SK-N-SH treated with all-trans-retinoic acid at 6 μM for 48 hours (cell line): Measurements from ENCODE around the gene PGC.

Source experiments
- ATAC-seq: fragments of 200-7000 bp; cut with Tn5 transposase; 3 replicates; pipeline ENCODE4 v1.9.1; 2020; ENCODE audit warnings: mild to moderate bottlenecking, moderate library complexity
- BACH2 ChIP-seq: fragments of 250-450 bp; sonication (Bioruptor Pico); IDR thresholded peaks from 2 replicates; pipeline ENCODE4 v1.9.0; 2021; ENCODE audit warnings: mild to moderate bottlenecking, borderline replicate concordance
- CSDC2 ChIP-seq: fragments of 250-450 bp; sonication (Bioruptor Pico); IDR thresholded peaks from 2 replicates; pipeline ENCODE4 v1.5.0; 2020; ENCODE audit warnings: mild to moderate bottlenecking, moderate library complexity
- CSRNP3 ChIP-seq: fragments of 250-450 bp; sonication (Bioruptor Pico); IDR thresholded peaks from 2 replicates; pipeline ENCODE4 v1.5.1; 2021; ENCODE audit warnings: mild to moderate bottlenecking, moderate library complexity
- ESRRG ChIP-seq: fragments of 250-450 bp; sonication (Bioruptor Pico); IDR thresholded peaks from 2 replicates; pipeline ENCODE4 v1.6.1; 2021; ENCODE audit warnings: mild to moderate bottlenecking
- GLIS3 ChIP-seq: fragments of 250-450 bp; sonication (Bioruptor Pico); IDR thresholded peaks from 2 replicates; pipeline ENCODE4 v1.5.0; 2020; ENCODE audit warnings: mild to moderate bottlenecking, moderate library complexity
- ISL1 ChIP-seq: fragments of 250-450 bp; sonication (Bioruptor Pico); IDR thresholded peaks from 2 replicates; pipeline ENCODE4 v2.1.2; 2022; ENCODE audit warnings: mild to moderate bottlenecking, moderate library complexity
- POU6F1 ChIP-seq: fragments of 250-450 bp; sonication (Bioruptor Pico); IDR thresholded peaks from 2 replicates; pipeline ENCODE4 v1.8.0; 2021; ENCODE audit warnings: low read depth, mild to moderate bottlenecking, moderate library complexity, borderline replicate concordance
- PPARA ChIP-seq: fragments of 250-450 bp; sonication (Bioruptor Pico); IDR thresholded peaks from 2 replicates; pipeline ENCODE4 v1.5.0; 2020; ENCODE audit warnings: mild to moderate bottlenecking, borderline replicate concordance
- RARB ChIP-seq: fragments of 250-450 bp; sonication (Bioruptor Pico); IDR thresholded peaks from 2 replicates; pipeline ENCODE4 v1.8.0; 2021; ENCODE audit warnings: mild to moderate bottlenecking, moderate library complexity
- SNAI2 ChIP-seq: fragments of 250-450 bp; sonication (Bioruptor Pico); IDR thresholded peaks from 2 replicates; pipeline ENCODE4 v1.5.0; 2020; ENCODE audit warnings: mild to moderate bottlenecking, moderate library complexity
- TCF4 ChIP-seq: fragments of 250-450 bp; sonication (Bioruptor Pico); IDR thresholded peaks from 2 replicates; pipeline ENCODE4 v1.8.0; 2021; ENCODE audit warnings: mild to moderate bottlenecking, moderate library complexity, borderline replicate concordance
- TOX ChIP-seq: fragments of 250-450 bp; sonication (Bioruptor Pico); IDR thresholded peaks from 2 replicates; pipeline ENCODE4 v1.8.0; 2021; ENCODE audit warnings: mild to moderate bottlenecking, moderate library complexity, borderline replicate concordance
- ZC3H10 ChIP-seq: fragments of 250-450 bp; sonication (Bioruptor Pico); IDR thresholded peaks from 2 replicates; pipeline ENCODE4 v1.5.1; 2021; ENCODE audit warnings: mild to moderate bottlenecking, moderate library complexity
- ZFP3 ChIP-seq: fragments of 250-450 bp; sonication (Bioruptor Pico); IDR thresholded peaks from 2 replicates; pipeline ENCODE4 v1.5.0; 2020; ENCODE audit warnings: mild to moderate bottlenecking, moderate library complexity
- ZFP30 ChIP-seq: fragments of 450-650 bp; formaldehyde crosslinking; IDR thresholded peaks from 2 replicates; pipeline ENCODE4 v1.5.0; 2022; ENCODE audit warnings: mild to moderate bottlenecking, moderate library complexity
- ZNF70 ChIP-seq: fragments of 450-650 bp; formaldehyde crosslinking; IDR thresholded peaks from 2 replicates; pipeline ENCODE4 v1.5.0; 2020; ENCODE audit warnings: mild to moderate bottlenecking, moderate library complexity
- TF ChIP-seq, protein P1 (sequence below): fragments of 250-450 bp; sonication (Bioruptor Pico); IDR thresholded peaks from 2 replicates; pipeline ENCODE4 v1.8.0; 2020; ENCODE audit warnings: mild to moderate bottlenecking, moderate library complexity, borderline replicate concordance
- TF ChIP-seq, protein P2 (sequence below): fragments of 250-450 bp; sonication (Bioruptor Pico); IDR thresholded peaks from 2 replicates; pipeline ENCODE4 v1.5.1; 2020; ENCODE audit warnings: low read depth, mild to moderate bottlenecking, moderate library complexity
- TF ChIP-seq, protein P3 (sequence below): fragments of 250-450 bp; sonication (Bioruptor Pico); IDR thresholded peaks from 2 replicates; pipeline ENCODE4 v1.5.0; 2020; ENCODE audit warnings: mild to moderate bottlenecking, moderate library complexity

The PGC gene

GRCh38 chr6:41747256-41748101, at the start of gene PGC:
Gene PGC (minus strand): TSS chr6:41747397. CDS start chr6:41747334, 63 bp downstream.
- ATAC-seq: no peak
- TF ChIP-seq TCF4 (CRISPR knock-in tag) (no peak), CSDC2 (CRISPR knock-in tag) (no peak), POU6F1 (no peak), ISL1 (CRISPR knock-in tag) (no peak), ESRRG (CRISPR knock-in tag) (no peak), ZC3H10 (CRISPR knock-in tag) (no peak), PPARA (CRISPR knock-in tag) (no peak)
- TF ChIP-seq, protein P1, sequence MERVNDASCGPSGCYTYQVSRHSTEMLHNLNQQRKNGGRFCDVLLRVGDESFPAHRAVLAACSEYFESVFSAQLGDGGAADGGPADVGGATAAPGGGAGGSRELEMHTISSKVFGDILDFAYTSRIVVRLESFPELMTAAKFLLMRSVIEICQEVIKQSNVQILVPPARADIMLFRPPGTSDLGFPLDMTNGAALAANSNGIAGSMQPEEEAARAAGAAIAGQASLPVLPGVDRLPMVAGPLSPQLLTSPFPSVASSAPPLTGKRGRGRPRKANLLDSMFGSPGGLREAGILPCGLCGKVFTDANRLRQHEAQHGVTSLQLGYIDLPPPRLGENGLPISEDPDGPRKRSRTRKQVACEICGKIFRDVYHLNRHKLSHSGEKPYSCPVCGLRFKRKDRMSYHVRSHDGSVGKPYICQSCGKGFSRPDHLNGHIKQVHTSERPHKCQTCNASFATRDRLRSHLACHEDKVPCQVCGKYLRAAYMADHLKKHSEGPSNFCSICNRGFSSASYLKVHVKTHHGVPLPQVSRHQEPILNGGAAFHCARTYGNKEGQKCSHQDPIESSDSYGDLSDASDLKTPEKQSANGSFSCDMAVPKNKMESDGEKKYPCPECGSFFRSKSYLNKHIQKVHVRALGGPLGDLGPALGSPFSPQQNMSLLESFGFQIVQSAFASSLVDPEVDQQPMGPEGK (CRISPR knock-in tag): no peak
- TF ChIP-seq, protein P2, sequence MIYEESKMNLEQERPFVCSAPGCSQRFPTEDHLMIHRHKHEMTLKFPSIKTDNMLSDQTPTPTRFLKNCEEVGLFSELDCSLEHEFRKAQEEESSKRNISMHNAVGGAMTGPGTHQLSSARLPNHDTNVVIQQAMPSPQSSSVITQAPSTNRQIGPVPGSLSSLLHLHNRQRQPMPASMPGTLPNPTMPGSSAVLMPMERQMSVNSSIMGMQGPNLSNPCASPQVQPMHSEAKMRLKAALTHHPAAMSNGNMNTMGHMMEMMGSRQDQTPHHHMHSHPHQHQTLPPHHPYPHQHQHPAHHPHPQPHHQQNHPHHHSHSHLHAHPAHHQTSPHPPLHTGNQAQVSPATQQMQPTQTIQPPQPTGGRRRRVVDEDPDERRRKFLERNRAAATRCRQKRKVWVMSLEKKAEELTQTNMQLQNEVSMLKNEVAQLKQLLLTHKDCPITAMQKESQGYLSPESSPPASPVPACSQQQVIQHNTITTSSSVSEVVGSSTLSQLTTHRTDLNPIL (CRISPR knock-in tag): no peak

DNA sequence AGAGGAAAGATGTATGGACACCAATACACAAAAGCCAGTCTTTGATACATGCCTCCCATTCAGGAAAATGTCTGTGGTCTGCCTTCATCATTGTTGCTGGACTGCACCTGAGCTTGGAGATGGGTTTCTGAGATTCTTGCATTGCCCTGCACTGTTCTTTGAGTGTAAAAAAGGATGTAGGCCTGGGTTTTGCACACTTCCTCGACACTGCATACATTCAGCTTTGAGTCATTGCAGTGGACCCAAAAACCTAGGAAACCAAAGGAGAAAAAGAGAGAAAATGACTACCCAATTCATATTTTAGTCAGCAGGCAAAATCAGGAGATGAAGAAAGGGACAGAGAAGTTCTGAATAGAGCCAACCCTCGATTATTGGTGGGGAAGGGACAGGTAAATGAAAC, 49.3 kb upstream of the PGC start:
- no peak for ATAC-seq
- no peak for TF ChIP-seq CSDC2 (CRISPR knock-in tag)
- no peak for TF ChIP-seq SNAI2 (CRISPR knock-in tag)
- no peak for TF ChIP-seq ZNF70 (CRISPR knock-in tag)
- TF ChIP-seq, protein P1 (CRISPR knock-in tag): no peak
- TF ChIP-seq, protein P3, sequence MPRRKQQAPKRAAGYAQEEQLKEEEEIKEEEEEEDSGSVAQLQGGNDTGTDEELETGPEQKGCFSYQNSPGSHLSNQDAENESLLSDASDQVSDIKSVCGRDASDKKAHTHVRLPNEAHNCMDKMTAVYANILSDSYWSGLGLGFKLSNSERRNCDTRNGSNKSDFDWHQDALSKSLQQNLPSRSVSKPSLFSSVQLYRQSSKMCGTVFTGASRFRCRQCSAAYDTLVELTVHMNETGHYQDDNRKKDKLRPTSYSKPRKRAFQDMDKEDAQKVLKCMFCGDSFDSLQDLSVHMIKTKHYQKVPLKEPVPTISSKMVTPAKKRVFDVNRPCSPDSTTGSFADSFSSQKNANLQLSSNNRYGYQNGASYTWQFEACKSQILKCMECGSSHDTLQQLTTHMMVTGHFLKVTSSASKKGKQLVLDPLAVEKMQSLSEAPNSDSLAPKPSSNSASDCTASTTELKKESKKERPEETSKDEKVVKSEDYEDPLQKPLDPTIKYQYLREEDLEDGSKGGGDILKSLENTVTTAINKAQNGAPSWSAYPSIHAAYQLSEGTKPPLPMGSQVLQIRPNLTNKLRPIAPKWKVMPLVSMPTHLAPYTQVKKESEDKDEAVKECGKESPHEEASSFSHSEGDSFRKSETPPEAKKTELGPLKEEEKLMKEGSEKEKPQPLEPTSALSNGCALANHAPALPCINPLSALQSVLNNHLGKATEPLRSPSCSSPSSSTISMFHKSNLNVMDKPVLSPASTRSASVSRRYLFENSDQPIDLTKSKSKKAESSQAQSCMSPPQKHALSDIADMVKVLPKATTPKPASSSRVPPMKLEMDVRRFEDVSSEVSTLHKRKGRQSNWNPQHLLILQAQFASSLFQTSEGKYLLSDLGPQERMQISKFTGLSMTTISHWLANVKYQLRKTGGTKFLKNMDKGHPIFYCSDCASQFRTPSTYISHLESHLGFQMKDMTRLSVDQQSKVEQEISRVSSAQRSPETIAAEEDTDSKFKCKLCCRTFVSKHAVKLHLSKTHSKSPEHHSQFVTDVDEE (CRISPR knock-in tag): no peak
- TF ChIP-seq TOX (CRISPR knock-in tag): no peak
- TF ChIP-seq POU6F1: no peak
- no peak for TF ChIP-seq ZFP30 (CRISPR knock-in tag)

DNA sequence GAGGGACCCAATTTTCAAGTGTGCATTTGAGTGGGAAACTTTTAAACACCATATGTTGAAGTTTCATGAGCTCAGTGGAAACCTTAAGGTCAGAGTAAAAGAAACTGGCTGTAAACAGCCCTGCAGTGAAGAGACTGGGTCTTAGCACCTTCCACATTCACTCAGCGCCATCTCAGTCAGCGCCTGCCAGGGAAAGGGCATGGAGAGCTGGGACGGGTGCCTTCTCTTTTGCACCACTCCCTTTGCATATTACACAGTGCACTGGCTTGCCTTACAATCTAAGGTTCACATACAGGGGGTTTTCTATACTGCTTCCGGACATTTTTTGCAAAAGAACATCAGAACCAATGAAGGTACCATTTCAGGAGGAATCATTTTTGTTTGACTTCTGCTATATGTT, 44.8 kb upstream of the PGC start:
- no peak for ATAC-seq
- TF ChIP-seq GLIS3: no peak
- TF ChIP-seq ZFP30 (CRISPR knock-in tag): no peak
- no peak for TF ChIP-seq CSDC2 (CRISPR knock-in tag)
- no peak for TF ChIP-seq POU6F1
- TF ChIP-seq BACH2 (CRISPR knock-in tag): no peak
- TF ChIP-seq RARB (CRISPR knock-in tag): no peak
- TF ChIP-seq ZFP3 (CRISPR knock-in tag): no peak
- no peak for TF ChIP-seq TOX (CRISPR knock-in tag)
- TF ChIP-seq ZNF70 (CRISPR knock-in tag): no peak
- TF ChIP-seq CSRNP3 (CRISPR knock-in tag): no peak
- TF ChIP-seq TCF4 (CRISPR knock-in tag): no peak
- no peak for TF ChIP-seq ISL1 (CRISPR knock-in tag)
